ENCODE measurements around the gene RSU1.
"Not testable (repeated sequence)": the region's sequence is repeated elsewhere in the genome, so short reads cannot be mapped to it uniquely, and the experiment has no call there.

RSU1 gene

DNA sequence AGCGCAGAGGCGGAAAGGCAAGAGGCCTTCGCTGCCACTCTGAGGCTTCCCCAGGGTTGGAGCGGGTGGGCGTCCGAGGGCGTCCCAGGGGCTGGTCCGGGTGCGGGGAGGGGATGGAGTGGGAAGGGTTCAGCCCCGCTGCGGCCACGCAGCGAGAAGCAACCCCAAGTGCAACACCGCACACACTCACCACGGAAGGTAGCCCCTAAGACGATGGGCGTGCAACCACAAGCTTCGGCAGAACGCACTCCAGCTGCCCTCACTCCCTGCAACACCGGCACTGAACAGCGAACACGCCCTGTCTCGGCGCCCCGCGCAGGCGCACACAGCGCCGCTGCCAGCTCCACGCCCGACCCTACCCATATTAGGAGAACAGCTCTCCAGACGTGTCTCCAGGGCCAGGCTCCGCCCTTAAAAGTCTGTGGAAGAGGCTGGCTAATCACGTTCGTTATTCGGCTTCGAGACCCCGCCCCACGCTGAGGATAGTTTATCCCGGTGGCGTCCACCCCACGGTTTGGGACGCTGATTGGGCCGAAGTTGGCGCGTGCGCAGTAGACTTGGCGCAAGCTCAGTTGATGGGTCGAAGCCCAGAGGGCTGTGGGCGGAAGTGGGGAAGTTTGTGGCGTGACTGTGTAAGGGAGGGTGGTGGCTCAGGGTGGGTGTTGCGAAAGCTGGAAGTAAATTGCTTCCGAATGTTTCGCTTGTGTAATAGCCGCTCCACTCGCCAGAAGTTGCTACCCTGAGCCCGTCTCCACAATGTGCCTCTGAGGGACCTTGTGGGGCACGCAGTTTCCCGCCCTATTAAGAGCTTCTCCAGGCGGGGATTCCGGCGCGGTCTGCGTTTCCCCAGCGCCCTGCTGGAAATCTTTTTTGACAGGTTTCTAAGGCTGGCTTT lies at the start of gene RSU1:
TSS of gene RSU1 (minus strand) at position 300 of the 895 bp plus-strand sequence. CDS start 343 bp downstream, outside the sequence.
- peak; percentile 99 to 100 for DNase-seq (ENCODE audit: low read depth in 2 of 2)

- no peak for DNase-seq (ENCODE audit: low read depth in 2 of 2)
These were observed 49.5 kb upstream of the RSU1 start for GRCh38 chr10:16866541-16867275.

GRCh38 chr10:16865766-16866165 lies 48.5 kb upstream of the RSU1 start:
- DNase-seq (ENCODE audit: low read depth in 2 of 2): no peak

DNA sequence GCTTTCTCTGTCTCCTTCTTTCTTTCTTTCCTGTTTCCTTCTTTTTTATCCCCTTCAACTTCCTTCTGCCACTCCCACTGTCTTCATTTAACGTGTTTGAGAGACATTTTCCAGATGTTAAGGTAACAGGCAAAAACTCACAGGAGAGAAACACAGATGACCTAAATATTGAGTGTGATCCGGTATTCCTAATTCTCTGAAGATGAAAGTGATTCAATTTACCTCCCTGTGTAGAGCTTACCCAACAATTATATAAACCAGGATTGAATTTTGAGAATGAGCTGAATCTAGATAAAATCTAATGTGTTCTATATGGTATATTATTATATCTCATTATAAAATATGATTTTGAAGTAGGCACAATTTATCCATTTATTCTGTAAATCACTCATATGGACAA lies 46.5 kb upstream of the RSU1 start:
- DNase-seq (ENCODE audit: low read depth in 2 of 2): no peak

DNA sequence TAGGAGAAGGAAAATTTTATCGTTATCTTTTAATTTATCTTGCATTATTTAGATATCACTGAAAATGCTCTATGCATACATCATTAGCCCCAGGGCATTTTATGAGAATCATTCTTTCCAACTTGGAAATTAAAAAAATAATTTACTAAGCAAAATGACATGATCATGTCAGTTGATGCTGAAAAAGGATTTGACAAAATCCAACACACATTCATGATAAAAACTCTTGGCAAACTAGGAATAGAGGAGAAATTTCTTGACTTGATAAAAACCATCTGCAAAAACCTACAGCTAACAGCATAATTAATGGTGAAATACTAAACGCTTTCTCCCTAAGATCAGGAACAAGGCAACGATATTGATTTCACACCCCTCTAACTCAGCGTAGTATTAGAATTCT lies 40.2 kb upstream of the RSU1 start:
- DNase-seq (ENCODE audit: low read depth in 2 of 2): no peak

DNA sequence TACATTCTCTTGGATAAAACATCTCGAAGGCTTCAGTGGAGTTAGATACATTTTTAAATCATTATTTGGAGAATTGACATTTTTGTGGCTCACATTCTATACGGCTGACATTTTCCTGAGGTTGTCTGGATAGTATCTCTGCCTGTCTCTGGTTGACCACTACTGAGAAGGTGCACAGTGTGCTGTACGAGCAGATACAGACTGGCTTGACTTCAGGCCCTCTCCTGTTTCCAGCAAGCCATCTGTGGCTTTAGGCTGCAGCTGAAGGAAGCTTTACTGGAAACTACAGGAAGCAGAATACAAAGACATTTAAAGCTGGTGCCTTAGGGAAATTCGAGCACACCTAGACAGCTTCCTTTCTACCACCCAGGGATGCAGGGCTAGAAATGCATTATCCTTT lies 39.3 kb upstream of the RSU1 start:
- DNase-seq (ENCODE audit: low read depth in 2 of 2): no peak

GRCh38 chr10:16856092-16856491 lies 38.9 kb upstream of the RSU1 start:
- no peak for DNase-seq (ENCODE audit: low read depth in 2 of 2)

DNA sequence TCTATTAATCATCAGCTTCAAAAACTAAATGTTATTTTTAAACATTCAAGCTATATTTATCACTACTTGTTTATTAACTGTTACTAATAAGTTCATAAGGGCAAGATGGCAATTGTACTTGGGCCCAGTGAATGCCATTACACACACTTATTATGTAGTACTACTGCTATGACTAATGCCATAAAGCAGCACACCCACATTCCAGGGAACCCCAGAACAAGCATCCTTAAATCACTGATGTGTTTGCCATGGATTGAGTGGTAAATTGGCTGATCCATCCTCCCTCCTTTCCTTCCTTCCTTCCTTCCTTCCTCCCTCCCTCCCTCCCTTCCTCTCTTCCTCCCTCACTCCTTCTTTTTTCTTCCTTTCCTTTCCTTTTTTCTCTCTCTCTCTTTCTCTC lies 37.4 kb upstream of the RSU1 start:
- DNase-seq (ENCODE audit: low read depth in 2 of 2): no peak

DNA sequence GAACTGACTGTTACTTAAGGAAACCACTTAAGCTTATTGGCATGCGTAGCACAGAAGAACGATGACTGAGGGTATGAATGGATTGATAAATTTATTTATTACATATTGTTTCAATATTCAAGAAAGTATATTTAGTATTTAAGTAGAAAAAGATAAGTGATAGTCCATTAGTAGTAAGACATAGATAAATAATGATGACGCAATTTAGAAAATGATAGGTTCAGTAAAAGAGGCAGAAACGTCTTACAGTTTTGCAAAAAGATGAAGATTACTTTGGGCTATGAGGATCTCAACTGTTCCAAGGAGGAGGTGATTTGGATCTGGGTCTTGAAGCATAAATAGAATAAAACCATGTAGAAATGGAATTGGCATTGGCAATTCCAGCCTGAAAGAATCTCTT lies 36.6 kb upstream of the RSU1 start:
- DNase-seq (ENCODE audit: low read depth in 2 of 2): no peak

GRCh38 chr10:16853201-16853600 lies 36.0 kb upstream of the RSU1 start:
- DNase-seq (ENCODE audit: low read depth in 2 of 2): no peak

DNA sequence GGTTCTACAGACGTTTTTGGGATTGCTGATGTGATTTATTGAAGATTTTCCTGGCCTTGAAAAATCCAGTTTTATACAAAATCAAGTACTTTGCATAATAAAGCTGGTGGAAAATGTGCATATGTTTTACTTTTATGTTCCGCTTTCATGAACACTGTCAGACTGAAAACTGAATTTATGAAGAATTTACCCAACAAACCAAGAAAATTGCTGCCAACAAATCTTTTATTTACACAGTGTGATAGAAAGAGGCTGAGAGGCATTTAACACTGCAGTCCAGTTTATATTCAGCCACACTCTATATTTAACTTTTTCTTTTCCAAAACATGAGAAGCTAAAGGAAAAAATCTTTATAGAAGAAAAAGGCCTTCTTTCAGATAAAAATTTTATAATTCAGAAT lies 35.4 kb upstream of the RSU1 start:
- no peak for DNase-seq (ENCODE audit: low read depth in 2 of 2)

DNA sequence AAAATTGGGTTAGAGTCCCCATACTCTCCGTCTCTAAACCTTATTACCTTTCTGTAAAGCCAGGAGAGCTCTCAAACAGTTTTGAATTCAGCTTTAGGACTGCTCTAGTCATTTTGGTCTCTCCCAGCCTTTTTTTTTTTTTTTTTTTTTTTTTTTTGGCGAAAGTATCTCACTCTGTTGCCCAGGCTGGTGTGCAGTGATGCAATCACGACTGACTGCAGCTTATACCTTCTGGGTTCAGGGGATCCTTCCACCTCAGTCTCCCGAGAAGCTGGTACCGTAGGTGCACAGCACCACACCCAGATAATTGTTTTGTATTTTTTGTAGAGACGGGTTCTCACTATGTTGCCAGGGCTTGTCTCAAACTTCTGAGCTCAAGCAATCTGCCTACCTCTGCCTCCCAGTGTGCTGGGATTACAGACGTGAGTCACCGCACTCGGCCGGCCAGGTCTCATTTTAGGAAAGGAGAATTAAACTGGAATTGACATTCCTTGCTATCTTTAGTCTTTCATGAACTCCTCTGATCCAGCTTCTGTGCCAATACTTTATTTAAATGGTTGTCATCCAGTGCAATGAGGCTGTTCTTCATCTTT lies 31.4 kb upstream of the RSU1 start:
- no peak for DNase-seq (ENCODE audit: low read depth in 2 of 2)

DNA sequence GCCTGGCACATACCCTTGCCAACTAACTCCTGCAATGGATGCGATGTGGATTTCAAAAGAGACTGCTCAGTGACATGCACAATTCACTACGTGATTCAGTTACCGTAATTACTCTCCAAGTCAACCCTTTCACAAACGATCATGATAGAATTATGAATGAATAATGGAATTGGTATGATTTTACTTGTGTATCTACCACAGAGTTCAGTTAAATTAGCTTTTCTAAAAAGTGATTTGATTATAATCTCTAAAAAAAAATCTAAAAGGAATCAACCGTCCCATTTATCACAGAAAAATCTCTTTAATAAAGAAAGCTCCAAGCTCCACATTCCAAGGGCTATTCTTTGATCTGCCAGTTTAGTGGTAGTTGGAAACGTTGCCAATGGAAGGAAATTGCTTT lies 30.4 kb upstream of the RSU1 start:
- DNase-seq (ENCODE audit: low read depth in 2 of 2): no peak

DNA sequence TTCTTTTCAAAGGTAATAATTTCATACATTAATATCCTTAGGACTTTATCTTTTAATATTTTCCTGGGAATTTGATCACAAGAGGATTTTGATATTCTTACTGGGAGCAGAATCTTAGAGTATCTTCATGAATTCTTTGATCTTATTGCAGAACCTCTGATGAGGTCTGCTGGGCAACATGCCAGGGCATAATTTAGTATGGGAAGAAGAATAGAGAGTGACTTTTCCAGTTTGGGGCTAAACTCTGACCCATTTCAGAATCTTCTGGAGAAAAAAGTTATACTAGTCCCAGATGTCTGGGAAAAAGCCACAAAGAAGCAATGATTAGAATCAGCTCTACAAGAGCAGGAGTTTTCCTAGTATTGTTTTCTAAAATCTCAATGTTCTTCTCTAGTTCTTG lies 28.0 kb upstream of the RSU1 start:
- no peak for DNase-seq (ENCODE audit: low read depth in 2 of 2)

- no peak for DNase-seq (ENCODE audit: low read depth in 2 of 2)
These were observed 26.1 kb upstream of the RSU1 start for GRCh38 chr10:16843252-16843870.

GRCh38 chr10:16835228-16835627 lies 18.0 kb upstream of the RSU1 start:
- DNase-seq (ENCODE audit: low read depth in 2 of 2): no peak

GRCh38 chr10:16832351-16833080 lies 15.3 kb upstream of the RSU1 start:
- no peak for DNase-seq (ENCODE audit: low read depth in 2 of 2)

DNA sequence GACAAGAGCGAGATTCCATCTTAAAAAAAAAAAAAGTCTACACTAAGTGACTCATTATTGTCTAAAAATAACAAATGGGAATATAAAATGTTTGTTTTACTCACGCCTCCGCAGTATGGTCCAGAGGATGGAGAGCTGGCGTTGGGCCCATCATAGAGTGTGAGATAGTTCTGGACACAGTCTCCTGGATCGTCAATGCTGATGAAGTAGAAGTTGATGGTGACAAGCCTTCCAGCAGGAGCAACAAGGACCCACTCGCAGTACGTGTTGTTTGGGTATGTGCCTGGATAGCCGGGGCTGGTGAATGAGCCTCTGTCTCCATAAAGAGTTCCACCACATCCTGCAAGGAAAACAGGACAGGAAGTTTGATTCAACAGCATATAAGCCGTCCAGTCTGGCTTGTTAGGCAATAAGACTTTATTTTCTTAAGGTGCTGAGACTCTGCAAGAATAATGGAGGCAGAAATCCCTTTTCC lies 11.5 kb upstream of the RSU1 start:
- DNase-seq (ENCODE audit: low read depth in 2 of 2): no peak

DNA sequence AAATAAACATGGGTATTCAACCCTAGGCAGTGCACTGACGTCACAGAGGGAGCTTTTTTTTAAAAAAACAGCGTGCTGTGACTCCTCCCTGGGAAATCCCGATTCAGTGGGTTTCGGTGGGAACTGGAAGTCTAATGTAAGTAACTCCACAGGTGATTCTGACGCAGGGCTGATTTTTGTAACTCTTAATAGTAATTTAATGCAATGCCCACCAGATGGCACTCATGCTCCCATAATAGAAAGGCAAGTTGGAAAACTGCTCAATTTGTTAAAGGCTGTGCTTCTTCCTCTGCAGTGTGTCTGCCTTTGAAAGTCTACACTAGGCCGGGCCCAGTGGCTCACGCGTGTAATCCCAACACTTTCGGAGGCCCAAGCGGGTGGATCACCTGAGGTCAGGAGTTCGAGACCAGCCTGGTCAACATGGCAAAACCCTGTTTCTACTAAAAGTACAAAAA lies 10.9 kb upstream of the RSU1 start:
- peak; percentile 11 to 29 for DNase-seq (ENCODE audit: low read depth in 2 of 2)

DNA sequence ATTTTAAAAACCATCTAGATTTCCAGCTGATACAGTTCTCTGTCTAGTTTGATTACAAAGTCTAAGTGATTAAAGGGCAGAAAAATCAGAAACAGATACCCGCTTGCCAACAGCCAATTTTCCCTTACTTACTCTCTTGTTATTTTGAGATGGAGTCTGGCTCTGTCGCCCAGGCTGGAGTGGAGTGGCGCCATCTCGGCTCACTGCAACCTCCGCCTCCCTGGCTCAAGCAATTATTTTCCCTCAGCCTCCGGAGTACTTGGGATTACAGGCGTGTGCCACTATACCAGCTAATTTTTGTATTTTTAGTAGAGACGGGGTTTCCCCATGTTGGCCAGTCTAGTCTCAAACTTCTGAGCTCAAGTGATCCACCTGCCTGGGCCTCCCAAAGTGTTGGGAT lies 10.2 kb upstream of the RSU1 start:
- not testable (repeated sequence) for DNase-seq (ENCODE audit: low read depth in 2 of 2)

DNA sequence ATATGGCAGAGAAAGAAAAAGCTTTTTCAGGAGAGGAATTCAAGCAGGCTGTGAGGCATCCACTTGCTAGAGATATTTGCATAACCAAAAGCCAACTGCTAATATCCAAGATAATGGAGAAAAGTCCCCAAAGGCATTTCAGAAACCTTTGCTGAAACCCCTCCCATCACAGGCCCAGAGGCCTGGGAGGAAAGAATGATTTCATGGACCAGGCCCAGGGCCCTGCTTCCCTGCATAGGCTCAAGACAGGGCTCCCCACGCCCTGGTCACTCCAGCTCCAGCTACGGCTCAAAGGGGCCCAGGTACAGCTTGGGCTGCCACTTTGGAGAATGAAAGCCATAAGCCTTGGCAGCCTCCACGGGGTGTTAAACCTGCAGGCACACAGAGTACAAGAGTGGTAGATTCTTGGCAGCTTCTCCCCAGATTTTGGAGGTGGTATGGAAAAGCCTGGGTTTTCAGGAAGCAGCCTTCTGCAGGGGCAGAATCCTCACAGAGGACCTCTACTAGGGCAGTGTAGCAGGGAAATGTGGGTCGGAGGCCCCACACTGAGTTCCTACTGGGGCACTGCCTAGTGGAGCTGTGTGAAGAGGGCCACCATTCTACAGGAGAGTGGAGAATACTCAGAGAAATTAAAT lies 5.6 kb upstream of the RSU1 start:
- no peak for DNase-seq (ENCODE audit: low read depth in 2 of 2)
